Loucy (cell line): Measurements from ENCODE around the gene SCAMP2.

Source experiments
- EZH2phosphoT487 ChIP-seq: fragments of 200-600 bp; IDR thresholded peaks from 2 replicates; pipeline ENCODE4 v1.6.1; 2018; ENCODE audit warnings: antibody characterized with exemption, mild to moderate bottlenecking, moderate library complexity, borderline replicate concordance
- TF ChIP-seq, protein P1 (sequence below): fragments of 200-600 bp; sonication (generic); conservative IDR thresholded peaks from 2 replicates; pipeline ENCODE4 v1.5.1; 2014; ENCODE audit warnings: mild to moderate bottlenecking, antibody characterized with exemption, low read length

DNA sequence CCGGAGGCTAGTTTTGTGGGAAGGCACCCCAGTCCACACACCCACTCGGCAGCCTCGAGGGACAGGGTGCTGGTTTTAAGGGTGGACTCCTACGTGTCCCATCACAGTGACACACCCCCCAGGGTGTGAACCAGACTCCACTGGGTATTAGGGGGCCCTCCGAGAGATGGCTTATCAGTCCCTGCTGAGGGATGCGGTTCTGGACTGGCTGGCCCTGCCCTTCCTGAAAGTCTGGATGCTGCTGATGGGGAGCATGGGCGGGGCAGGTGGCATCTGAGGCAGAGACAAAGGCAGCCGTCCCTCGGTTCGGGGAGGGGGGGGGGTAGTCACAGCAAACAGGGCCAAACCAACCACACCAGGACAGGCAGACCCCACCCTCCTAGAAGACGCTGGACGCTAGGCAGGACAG is 29.3 kb downstream of the SCAMP2 start:
- TF ChIP-seq, protein P1, sequence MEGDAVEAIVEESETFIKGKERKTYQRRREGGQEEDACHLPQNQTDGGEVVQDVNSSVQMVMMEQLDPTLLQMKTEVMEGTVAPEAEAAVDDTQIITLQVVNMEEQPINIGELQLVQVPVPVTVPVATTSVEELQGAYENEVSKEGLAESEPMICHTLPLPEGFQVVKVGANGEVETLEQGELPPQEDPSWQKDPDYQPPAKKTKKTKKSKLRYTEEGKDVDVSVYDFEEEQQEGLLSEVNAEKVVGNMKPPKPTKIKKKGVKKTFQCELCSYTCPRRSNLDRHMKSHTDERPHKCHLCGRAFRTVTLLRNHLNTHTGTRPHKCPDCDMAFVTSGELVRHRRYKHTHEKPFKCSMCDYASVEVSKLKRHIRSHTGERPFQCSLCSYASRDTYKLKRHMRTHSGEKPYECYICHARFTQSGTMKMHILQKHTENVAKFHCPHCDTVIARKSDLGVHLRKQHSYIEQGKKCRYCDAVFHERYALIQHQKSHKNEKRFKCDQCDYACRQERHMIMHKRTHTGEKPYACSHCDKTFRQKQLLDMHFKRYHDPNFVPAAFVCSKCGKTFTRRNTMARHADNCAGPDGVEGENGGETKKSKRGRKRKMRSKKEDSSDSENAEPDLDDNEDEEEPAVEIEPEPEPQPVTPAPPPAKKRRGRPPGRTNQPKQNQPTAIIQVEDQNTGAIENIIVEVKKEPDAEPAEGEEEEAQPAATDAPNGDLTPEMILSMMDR, result no peak
- no peak for TF ChIP-seq EZH2phosphoT487
